Daoy (cell line): ENCODE measurements around the gene CD22. TPM values are rescaled to one million over a fixed set of nuclear protein-coding genes. Genes with fewer than 3 reads are reported as not detected.

Experiments
- DNase-seq: peaks from one replicate; pipeline ENCODE4 v3.0.0-alpha.2; 2015; ENCODE audit warnings: low read depth
- total RNA-seq: library from RNA; depleted of rRNA; stranded (reverse); fragments of >200 nt; shearing (Covaris generic); gene quantifications from 2 replicates; pipeline ENCODE4 v1.2.3, GENCODE V29; 2014; rRNA removed

The CD22 gene
- total RNA-seq, 1 experiment from 2014 or later = not detected

- no peak for DNase-seq
Measured at GRCh38 chr19:35383536-35383935, 54.5 kb downstream of the CD22 start.

DNA sequence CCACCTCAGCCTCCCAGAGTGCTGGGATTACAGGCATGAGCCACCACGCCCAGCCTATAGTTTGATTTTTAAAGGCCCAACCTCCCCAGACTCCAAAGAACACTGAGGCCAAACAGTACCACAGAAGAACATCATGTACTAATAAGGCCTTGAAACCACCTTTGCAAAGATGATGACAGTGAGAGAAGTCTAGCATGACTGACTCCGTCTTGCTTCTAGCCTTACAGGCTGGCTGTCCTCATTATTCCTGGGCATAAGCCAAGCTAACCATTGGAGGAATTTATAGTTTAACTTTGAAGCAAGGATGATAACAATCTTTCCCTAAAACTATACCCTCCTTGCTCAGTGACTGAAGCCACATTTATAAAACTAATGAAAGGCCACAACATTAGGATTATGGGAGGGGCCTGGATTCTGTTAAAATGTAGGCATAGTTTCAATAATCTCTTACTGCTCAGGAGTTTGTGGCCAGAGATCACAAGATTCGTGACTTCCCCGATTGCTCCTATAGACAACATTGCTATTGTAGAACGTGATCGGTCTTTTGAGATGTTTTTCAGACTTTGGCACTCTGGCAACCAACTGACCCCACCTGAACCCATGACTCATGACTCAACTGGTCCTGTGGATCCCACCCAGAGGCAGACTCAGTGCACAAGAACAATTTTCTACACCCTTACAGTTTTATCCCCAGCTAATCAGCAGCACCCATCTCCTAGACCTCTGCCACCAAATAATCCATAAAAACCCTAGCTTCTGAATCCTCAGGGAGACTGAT is 59.5 kb downstream of the CD22 start:
- no peak for DNase-seq

DNA sequence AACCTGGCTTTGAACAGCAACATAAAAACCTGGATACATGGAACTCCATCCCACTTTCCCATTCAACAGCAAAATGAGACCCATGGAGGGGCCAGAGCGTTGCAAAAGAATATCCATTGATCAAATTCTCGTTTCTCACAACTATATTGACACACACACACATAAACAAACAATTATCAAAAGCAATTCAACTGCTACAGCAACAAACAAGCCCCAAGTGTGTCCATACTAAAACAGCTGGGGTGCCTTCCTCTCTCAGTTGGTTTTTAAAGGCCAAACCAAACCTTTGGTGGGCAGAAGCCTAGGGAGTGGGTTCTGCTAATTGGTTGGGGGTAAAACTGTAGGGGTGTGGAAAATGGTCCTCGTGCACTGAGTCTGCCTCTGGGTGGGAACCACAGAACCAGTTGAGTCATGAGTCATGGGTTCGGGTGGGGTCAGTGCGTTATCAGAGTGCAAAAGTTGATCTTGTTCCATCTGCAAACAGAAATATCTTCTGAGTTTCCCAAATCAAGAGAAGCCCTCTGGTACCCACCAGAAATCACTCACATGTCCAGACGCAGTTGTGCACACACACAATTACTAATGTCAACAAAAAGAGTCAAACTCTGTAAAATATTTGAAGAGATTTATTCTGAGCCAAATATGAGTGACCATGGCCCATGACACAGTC is 60.3 kb downstream of the CD22 start:
- no peak for DNase-seq

DNA sequence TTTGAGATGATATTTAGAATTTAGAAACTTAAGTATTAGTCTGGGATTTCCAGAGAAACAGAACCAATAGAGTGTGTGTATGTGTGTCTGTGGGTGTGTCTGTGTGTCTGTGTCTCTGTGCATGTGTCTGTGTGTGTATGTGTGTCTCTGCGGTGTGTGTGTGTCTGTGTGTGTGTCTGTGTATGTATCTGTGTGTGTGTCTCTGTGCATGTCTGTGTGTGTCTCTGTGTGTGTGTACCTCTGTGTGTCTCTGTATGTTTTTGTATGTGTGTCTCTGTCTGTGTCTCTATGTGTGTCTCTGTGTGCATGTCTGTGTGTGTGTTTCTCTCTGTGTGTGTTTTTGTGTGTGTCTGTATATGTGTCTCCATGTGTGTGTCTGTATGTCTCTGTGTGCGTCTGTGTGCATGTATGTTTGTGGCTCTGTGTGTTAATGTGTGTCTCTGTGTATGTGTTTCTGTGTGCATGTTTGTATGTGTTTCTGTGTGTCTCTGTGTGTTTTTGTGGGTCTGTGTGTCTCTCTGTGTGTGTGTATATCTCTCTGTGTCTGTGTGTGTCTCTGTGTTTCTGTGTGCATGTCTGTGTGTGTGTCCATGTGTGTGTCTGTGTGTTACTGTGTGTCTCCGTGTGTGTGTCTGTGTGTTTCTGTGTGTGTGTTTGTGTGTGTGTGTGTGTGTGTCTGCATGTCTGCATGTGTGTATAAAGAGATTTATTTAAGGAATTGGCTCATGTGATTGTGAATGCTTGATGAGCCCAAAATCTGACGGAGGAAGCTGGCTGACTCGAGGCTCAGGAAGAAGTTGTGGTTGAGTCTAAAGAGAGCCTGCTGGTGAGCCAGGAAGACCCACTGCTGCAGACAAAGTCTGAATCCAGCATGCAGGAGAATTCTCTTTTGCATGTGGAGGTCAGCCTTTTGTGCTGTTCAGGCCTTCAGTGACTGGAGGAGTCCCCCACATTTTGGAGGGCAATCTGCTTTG is 64.0 kb downstream of the CD22 start:
- no peak for DNase-seq

DNA sequence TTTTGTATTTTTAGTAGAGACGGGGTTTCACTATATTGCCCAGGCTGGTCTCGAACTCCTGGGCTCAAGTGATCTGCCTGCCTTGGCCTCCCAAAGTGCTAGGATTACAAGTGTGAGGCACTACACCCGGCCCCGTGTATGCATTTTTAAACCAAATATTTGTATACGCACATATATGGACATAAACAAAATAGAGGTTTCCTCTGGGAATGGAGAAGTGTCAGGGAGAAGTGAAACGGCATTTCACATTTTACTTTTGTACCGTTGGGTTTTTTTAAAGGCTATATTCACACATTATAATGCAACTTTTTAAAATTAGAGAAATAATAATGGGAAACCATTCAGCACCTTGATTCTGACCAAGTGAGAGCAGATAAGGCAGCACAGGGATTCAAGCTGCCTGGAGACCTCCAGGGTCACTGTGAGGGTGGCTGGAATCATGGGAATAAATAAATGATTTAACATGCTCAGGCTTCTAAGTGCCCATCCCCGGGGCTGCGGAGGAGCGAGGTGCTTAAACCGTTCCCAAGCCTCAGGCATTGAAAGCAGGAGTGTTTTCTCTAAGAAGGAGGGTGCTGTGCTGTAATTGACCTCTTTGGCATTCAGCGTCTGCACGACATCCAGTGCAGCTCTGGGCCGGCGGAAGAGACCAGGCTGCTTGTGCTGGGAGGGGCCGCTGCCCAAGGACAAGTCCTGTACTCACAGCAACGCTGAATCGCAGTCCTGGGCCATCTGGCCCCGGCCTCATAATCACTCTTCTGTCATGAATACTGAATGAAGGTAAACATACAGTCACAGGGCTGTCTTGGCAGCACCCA is 66.6 kb downstream of the CD22 start:
- no peak for DNase-seq

DNA sequence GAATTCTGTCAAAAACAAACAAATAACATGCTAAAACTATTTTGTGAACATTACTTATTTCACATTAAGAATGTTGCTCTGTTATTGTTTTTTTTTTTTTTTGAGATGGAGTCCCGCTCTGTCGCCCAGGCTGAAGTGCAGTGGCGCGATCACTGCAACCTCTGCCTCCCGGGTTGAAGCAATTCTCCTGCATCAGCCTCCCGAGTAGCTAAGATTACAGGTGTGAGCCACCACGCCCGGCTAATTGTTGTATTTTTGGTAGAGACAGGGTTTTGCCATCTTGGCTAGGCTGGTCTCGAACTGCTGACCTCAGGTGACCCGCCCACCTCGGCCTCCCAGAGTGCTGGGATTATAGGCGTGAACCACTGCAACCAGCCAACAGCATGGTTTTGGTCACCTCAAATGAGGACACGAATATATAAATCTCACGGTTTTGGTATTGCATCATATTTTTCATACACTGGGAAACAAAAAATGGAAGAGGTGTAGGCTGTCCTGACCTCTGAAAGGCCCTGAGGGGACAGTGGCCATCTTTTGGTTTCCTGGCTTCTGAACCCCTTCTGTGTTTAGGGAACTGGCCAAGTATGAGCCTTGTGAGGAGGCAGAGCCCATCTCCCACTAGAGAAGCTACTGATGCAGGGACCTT is 67.4 kb downstream of the CD22 start:
- DNase-seq = no peak

Other genes with a start within 250 kb of the CD22 start
- gene FXYD3, start 213.4 kb upstream of the CD22 start, total RNA-seq = not detected in 2 replicates
- not detected in 2 replicates for gene LGI4, start 194.1 kb upstream of the CD22 start, total RNA-seq
- not detected in 2 replicates for gene FXYD1, start 190.4 kb upstream of the CD22 start, total RNA-seq
- 0.29 TPM in 1 of 2 replicates, not detected in the other for gene FXYD7, start 185.9 kb upstream of the CD22 start, total RNA-seq
- gene FXYD5, start 174.5 kb upstream of the CD22 start, total RNA-seq = 52.2 and 62.1 TPM in 2 replicates
- gene FAM187B, start 100.4 kb upstream of the CD22 start, total RNA-seq = not detected in 2 replicates
- 21.1 and 32.9 TPM in 2 replicates for gene LSR, start 80.2 kb upstream of the CD22 start, total RNA-seq
- 57.8 and 66.1 TPM in 2 replicates for gene USF2, start 60.2 kb upstream of the CD22 start, total RNA-seq
- gene HAMP, start 46.7 kb upstream of the CD22 start, total RNA-seq = not detected in 2 replicates
- not detected in 2 replicates for gene MAG, start 37.0 kb upstream of the CD22 start, total RNA-seq
- gene FFAR1, start 18.7 kb downstream of the CD22 start, total RNA-seq = not detected in 2 replicates
- not detected in 2 replicates for gene FFAR3, start 29.3 kb downstream of the CD22 start, total RNA-seq
- not detected in 2 replicates for gene GPR42, start 41.9 kb downstream of the CD22 start, total RNA-seq
- not detected in 2 replicates for gene FFAR2, start 119.1 kb downstream of the CD22 start, total RNA-seq
- not detected in 2 replicates for gene KRTDAP, start 161.3 kb downstream of the CD22 start, total RNA-seq
- 38.1 and 54.3 TPM in 2 replicates for gene DMKN, start 184.5 kb downstream of the CD22 start, total RNA-seq
- 0.11 TPM in 1 of 2 replicates, not detected in the other for gene SBSN, start 199.1 kb downstream of the CD22 start, total RNA-seq
- not detected in 2 replicates for gene GAPDHS, start 204.3 kb downstream of the CD22 start, total RNA-seq
- 113 and 114 TPM in 2 replicates for gene TMEM147, start 216.4 kb downstream of the CD22 start, total RNA-seq
- gene ATP4A, start 234.5 kb downstream of the CD22 start, total RNA-seq = not detected in 2 replicates